Activated CD4-positive, alpha-beta T cell treated with anti-CD3 and anti-CD28 coated beads, Interleukin-2, amount 10 ng/mL, durations not matched to agents 7 days and 5 days (primary cell): ENCODE results near the gene ANKLE1. TPM values are rescaled to one million over a fixed set of nuclear protein-coding genes. Genes with fewer than 3 reads are reported as not detected.

ENCODE experiments used
- CTCF ChIA-PET: fragments of 350-600 bp; sonication (Branson Sonifier 250); formaldehyde crosslinking; loops from one replicate; lab custom pipeline; 2021; ENCODE audit warnings: antibody characterized with exemption; lab: Charles Lee
- POLR2A ChIA-PET: fragments of 350-600 bp; sonication (Branson Sonifier 250); formaldehyde crosslinking; loops from one replicate; lab custom pipeline; 2021; ENCODE audit warnings: antibody characterized with exemption; lab: Charles Lee
- DNase-seq: peaks from one replicate; pipeline ENCODE4 v3.0.0-alpha.2; 2020
- H3K27ac Mint-ChIP-seq: one replicate; pipeline ENCODE4 v1.8.0; 2021; ENCODE audit warnings: mild to moderate bottlenecking, moderate library complexity, mixed read lengths
- H3K27me3 Mint-ChIP-seq: one replicate; pipeline ENCODE4 v1.8.0; 2021; ENCODE audit warnings: mixed read lengths
- H3K36me3 Mint-ChIP-seq: one replicate; pipeline ENCODE4 v1.8.0; 2021; ENCODE audit warnings: low read depth, mixed read lengths
- H3K4me1 Mint-ChIP-seq: one replicate; pipeline ENCODE4 v1.8.0; 2021; ENCODE audit warnings: mixed read lengths
- H3K4me3 Mint-ChIP-seq: one replicate; pipeline ENCODE4 v1.8.0; 2021; ENCODE audit warnings: mild to moderate bottlenecking, moderate library complexity, mixed read lengths
- H3K9me3 Mint-ChIP-seq: one replicate; pipeline ENCODE4 v1.8.0; 2021; ENCODE audit warnings: mixed read lengths
- total RNA-seq, 2 experiments: library from RNA; stranded (reverse); gene quantifications; one replicate each; pipeline ENCODE4 v1.2.3, GENCODE V29; 2021

Gene ANKLE1
- total RNA-seq, 2 experiments from 2014 or later, result 1.7 to 1.9 TPM

GRCh38 chr19:17320435-17320834 is 38.7 kb downstream of the ANKLE1 start:
- H3K9me3 Mint-ChIP-seq, result no peaks in the 10 kb centered on the region
- H3K4me1 Mint-ChIP-seq, result peaks cover 16% of the 10 kb centered on the region
- ChIA-PET CTCF (interaction anchor here (1.1 to 1.9 kb wide), 2 partner anchors 11 to 15 kb away, joined by 3 to 6 read pairs; partner anchors contain the start of gene MRPL34), POLR2A (no interaction called here)
- no peaks in the 10 kb centered on the region for H3K27me3 Mint-ChIP-seq
- no peak overlapping the region for H3K4me3 Mint-ChIP-seq
- DNase-seq, result no peak
- H3K27ac Mint-ChIP-seq, result no peak overlapping the region
- peaks cover 21% of the 10 kb centered on the region for H3K36me3 Mint-ChIP-seq

- no peak overlapping the region for H3K4me3 Mint-ChIP-seq
- no peak for DNase-seq
- ChIA-PET CTCF (interaction anchor here (1.4 to 1.9 kb wide), 2 partner anchors 11 to 17 kb away, joined by 4 to 6 read pairs; partner anchors contain the start of gene MRPL34), POLR2A (no interaction called here)
- H3K27ac Mint-ChIP-seq, result no peak overlapping the region
- no peaks in the 10 kb centered on the region for H3K27me3 Mint-ChIP-seq
- H3K36me3 Mint-ChIP-seq, result peaks cover 14% of the 10 kb centered on the region
- peaks cover 11% of the 10 kb centered on the region for H3K4me1 Mint-ChIP-seq
- H3K9me3 Mint-ChIP-seq, result no peaks in the 10 kb centered on the region
Observed at GRCh38 chr19:17321655-17322489, 40.2 kb downstream of the ANKLE1 start.

GRCh38 chr19:17322854-17323253 is 41.2 kb downstream of the ANKLE1 start:
- ChIA-PET CTCF (no interaction called here), POLR2A (no interaction called here)
- Mint-ChIP-seq H3K36me3 (peaks cover 14% of the 10 kb centered on the region), H3K4me1 (peaks cover 6% of the 10 kb centered on the region), H3K27me3 (no peaks in the 10 kb centered on the region), H3K4me3 (no peak overlapping the region), H3K27ac (no peak overlapping the region), H3K9me3 (no peaks in the 10 kb centered on the region)
- DNase-seq, result no peak

GRCh38 chr19:17323300-17323963 is 41.7 kb downstream of the ANKLE1 start:
- Mint-ChIP-seq H3K27me3 (no peaks in the 10 kb centered on the region), H3K9me3 (no peaks in the 10 kb centered on the region), H3K4me3 (no peak overlapping the region), H3K27ac (no peak overlapping the region), H3K36me3 (peaks cover 14% of the 10 kb centered on the region), H3K4me1 (peaks cover 6% of the 10 kb centered on the region)
- DNase-seq, result no peak
- ChIA-PET POLR2A (no interaction called here), CTCF (interaction anchor here (0.7 to 1.6 kb wide), 3 partner anchors 8 to 18 kb away, joined by 3 to 5 read pairs (median 3); partner anchors contain the start of gene MRPL34)

- Mint-ChIP-seq H3K4me3 (no peak overlapping the region), H3K27ac (no peak overlapping the region), H3K4me1 (peaks cover 6% of the 10 kb centered on the region), H3K9me3 (no peaks in the 10 kb centered on the region), H3K36me3 (peaks cover 14% of the 10 kb centered on the region), H3K27me3 (no peaks in the 10 kb centered on the region)
- ChIA-PET CTCF (interaction anchor here (0.7 to 1.6 kb wide), 3 partner anchors 9 to 19 kb away, joined by 3 to 5 read pairs (median 3); partner anchors contain the start of gene MRPL34), POLR2A (no interaction called here)
- DNase-seq, result no peak
Observed at GRCh38 chr19:17323964-17324332, 42.2 kb downstream of the ANKLE1 start.

- no peaks in the 10 kb centered on the region for H3K9me3 Mint-ChIP-seq
- no peak overlapping the region for H3K27ac Mint-ChIP-seq
- DNase-seq, result no peak
- peaks cover 2% of the 10 kb centered on the region for H3K27me3 Mint-ChIP-seq
- H3K4me3 Mint-ChIP-seq, result no peak overlapping the region
- ChIA-PET CTCF (interaction anchor here (0.7 to 1.6 kb wide), 3 partner anchors 8 to 19 kb away, joined by 3 to 5 read pairs (median 3); partner anchors contain the start of gene MRPL34), POLR2A (no interaction called here)
- H3K36me3 Mint-ChIP-seq, result peaks cover 14% of the 10 kb centered on the region
- peaks cover 8% of the 10 kb centered on the region for H3K4me1 Mint-ChIP-seq
Observed at GRCh38 chr19:17324357-17325114, 42.8 kb downstream of the ANKLE1 start.

- DNase-seq, result no peak
- peaks cover 12% of the 10 kb centered on the region for H3K4me1 Mint-ChIP-seq
- no peak overlapping the region for H3K27ac Mint-ChIP-seq
- POLR2A ChIA-PET, result no interaction called here
- peaks cover 7% of the 10 kb centered on the region for H3K27me3 Mint-ChIP-seq
- CTCF ChIA-PET, result interaction anchor here (1.4 to 1.6 kb wide), 2 partner anchors 8 to 20 kb away, joined by 3 to 5 read pairs; partner anchors contain the start of gene MRPL34
- peaks cover 12% of the 10 kb centered on the region for H3K36me3 Mint-ChIP-seq
- no peaks in the 10 kb centered on the region for H3K9me3 Mint-ChIP-seq
- no peak overlapping the region for H3K4me3 Mint-ChIP-seq
Observed at GRCh38 chr19:17325133-17325532, 43.4 kb downstream of the ANKLE1 start.

- Mint-ChIP-seq H3K4me1 (peaks cover 15% of the 10 kb centered on the region), H3K27me3 (peaks cover 13% of the 10 kb centered on the region), H3K27ac (no peak overlapping the region), H3K36me3 (peaks cover 13% of the 10 kb centered on the region), H3K4me3 (no peak overlapping the region), H3K9me3 (no peaks in the 10 kb centered on the region)
- ChIA-PET POLR2A (no interaction called here), CTCF (interaction anchor here (1.5 to 2.7 kb wide), 3 partner anchors 8 to 33 kb away, joined by 3 to 7 read pairs (median 7); partner anchors contain the start of gene DDA1)
- DNase-seq, result no peak
Observed at GRCh38 chr19:17325881-17326594, 44.3 kb downstream of the ANKLE1 start.

GRCh38 chr19:17326595-17326966 is 44.9 kb downstream of the ANKLE1 start:
- no peak for DNase-seq
- Mint-ChIP-seq H3K27ac (no peak overlapping the region), H3K9me3 (no peaks in the 10 kb centered on the region), H3K36me3 (peaks cover 12% of the 10 kb centered on the region), H3K27me3 (peaks cover 13% of the 10 kb centered on the region), H3K4me3 (no peak overlapping the region), H3K4me1 (peaks cover 15% of the 10 kb centered on the region)
- ChIA-PET CTCF (interaction anchor here (0.6 to 2.7 kb wide), 7 partner anchors 9 to 34 kb away, joined by 3 to 7 read pairs (median 4); partner anchors contain the start of gene DDA1), POLR2A (no interaction called here)

- ChIA-PET POLR2A (no interaction called here), CTCF (interaction anchor here (0.6 to 2.7 kb wide), 7 partner anchors 9 to 34 kb away, joined by 3 to 7 read pairs (median 4); partner anchors contain the start of gene DDA1)
- H3K9me3 Mint-ChIP-seq, result no peaks in the 10 kb centered on the region
- no peak overlapping the region for H3K27ac Mint-ChIP-seq
- peaks cover 13% of the 10 kb centered on the region for H3K27me3 Mint-ChIP-seq
- H3K36me3 Mint-ChIP-seq, result peaks cover 12% of the 10 kb centered on the region
- no peak overlapping the region for H3K4me3 Mint-ChIP-seq
- H3K4me1 Mint-ChIP-seq, result peaks cover 15% of the 10 kb centered on the region
- no peak for DNase-seq
Observed at GRCh38 chr19:17327068-17327653, 45.5 kb downstream of the ANKLE1 start.

GRCh38 chr19:17327654-17328516 is 46.2 kb downstream of the ANKLE1 start:
- CTCF ChIA-PET, result interaction anchor here (1.0 to 2.7 kb wide), 7 partner anchors 10 to 35 kb away, joined by 3 to 7 read pairs (median 4); partner anchors contain the start of genes DDA1 and MRPL34
- H3K4me3 Mint-ChIP-seq, result peak overlapping the region; percentile 45
- H3K27ac Mint-ChIP-seq, result no peak overlapping the region
- DNase-seq, result peak; percentile 46
- peaks cover 10% of the 10 kb centered on the region for H3K36me3 Mint-ChIP-seq
- POLR2A ChIA-PET, result no interaction called here
- peaks cover 19% of the 10 kb centered on the region for H3K4me1 Mint-ChIP-seq
- no peaks in the 10 kb centered on the region for H3K9me3 Mint-ChIP-seq
- peaks cover 13% of the 10 kb centered on the region for H3K27me3 Mint-ChIP-seq
